CD4-positive, alpha-beta T cell (primary cell): ENCODE measurements around the gene FSHR. TPM values are rescaled to one million over a fixed set of nuclear protein-coding genes. Genes with fewer than 3 reads are reported as not detected.

Experiments used
- ATAC-seq: fragments of 200-7000 bp; cut with Tn5 transposase; one replicate; pipeline ENCODE4 v1.10.0; 2022; ENCODE audit warnings: mild to moderate bottlenecking; ENCODE audit not compliant: poor library complexity
- CTCF ChIA-PET: fragments of 350-600 bp; sonication (Branson Sonifier 250); formaldehyde crosslinking; loops from one replicate; lab custom pipeline; 2021; ENCODE audit warnings: antibody characterized with exemption, inconsistent platforms; lab: Charles Lee
- POLR2A ChIA-PET: fragments of 350-600 bp; sonication (Branson Sonifier 250); formaldehyde crosslinking; loops from one replicate; lab custom pipeline; 2021; ENCODE audit warnings: antibody characterized with exemption, inconsistent platforms; lab: Charles Lee
- DNase-seq, 14 experiments: peaks; one replicate each; pipeline ENCODE4 v3.0.0-alpha.2; 2013 to 2020; ENCODE audit warnings: mixed read lengths in 2 of 14
- H3K27ac ChIP-seq, 2 donors: one replicate each; pipeline versions ENCODE4 v1.5.1 to v1.7.0; 2013; ENCODE audit warnings: low read length in 2 of 2, low read depth in 1 of 2, mild to moderate bottlenecking in 1 of 2
- H3K27me3 ChIP-seq, 2 experiments: 1 replicate in 1 of 2; 2 replicates in 1 of 2; pipeline versions ENCODE4 v1.6.1 to v1.7.0; 2013; ENCODE audit warnings: low read length in 2 of 2, control low read depth in 1 of 2, mild to moderate bottlenecking in 1 of 2, moderate library complexity in 1 of 2; ENCODE audit not compliant: insufficient read depth in 2 of 2, control insufficient read depth in 1 of 2
- H3K36me3 ChIP-seq: one replicate; pipeline ENCODE4 v1.6.1; 2013; ENCODE audit warnings: low read length, control low read depth; ENCODE audit not compliant: insufficient read depth
- H3K4me1 ChIP-seq: one replicate; pipeline ENCODE4 v1.6.1; 2013; ENCODE audit warnings: low read length, control low read depth; ENCODE audit not compliant: insufficient read depth
- H3K4me3 ChIP-seq: one replicate; pipeline ENCODE4 v1.5.1; 2013; ENCODE audit warnings: mild to moderate bottlenecking, low read length, moderate library complexity
- H3K9me3 ChIP-seq, 2 experiments: 1 replicate in 1 of 2; 2 replicates in 1 of 2; pipeline versions ENCODE4 v1.6.1 to v1.7.0; 2013; ENCODE audit warnings: low read length in 2 of 2, mild to moderate bottlenecking in 2 of 2, control low read depth in 1 of 2, moderate library complexity in 1 of 2; ENCODE audit not compliant: control insufficient read depth in 1 of 2, insufficient read depth in 1 of 2
- H3K27ac Mint-ChIP-seq: one replicate; pipeline ENCODE4 v1.8.0; 2020; ENCODE audit warnings: mixed read lengths
- H3K27me3 Mint-ChIP-seq: one replicate; pipeline ENCODE4 v1.8.0; 2021; ENCODE audit warnings: mixed read lengths
- H3K36me3 Mint-ChIP-seq: one replicate; pipeline ENCODE4 v1.8.0; 2021; ENCODE audit warnings: low read depth, mixed read lengths
- H3K4me1 Mint-ChIP-seq: one replicate; pipeline ENCODE4 v1.8.0; 2021; ENCODE audit warnings: low read depth, mixed read lengths
- H3K4me3 Mint-ChIP-seq: one replicate; pipeline ENCODE4 v1.8.0; 2020; ENCODE audit warnings: mild to moderate bottlenecking, mixed read lengths
- H3K9me3 Mint-ChIP-seq: one replicate; pipeline ENCODE4 v1.8.0; 2020; ENCODE audit warnings: mixed read lengths
- intact Hi-C, 2 experiments: fragments of 100-400 bp; cut with DNase I in 1 of 2; cut with micrococcal nuclease in 1 of 2; formaldehyde crosslinking; loops; one replicate each; pipeline versions ENCODE4 v1.15.1 to v1.9.0; 2023 to 2025; cut with DNase I, micrococcal nuclease
- microRNA-seq: library from miRNA; unstranded; fragments of <30 nt; microRNA quantifications from one replicate; pipeline ENCODE4 v1.2.0, GENCODE V29; 2021; ENCODE audit warnings: borderline microRNAs expressed, borderline replicate concordance
- total RNA-seq, 174 experiments: library from RNA in 2 of 174; stranded (reverse) in 2 of 174; gene quantifications; one replicate each; pipeline ENCODE4 v1.2.3 and lab custom pipeline; 2021 to 2026
- TF ChIP-seq, protein P1 (sequence below): fragments of 200-600 bp; IDR thresholded peaks from one replicate; pipeline ENCODE4 v1.8.0; 2022; ENCODE audit warnings: antibody characterized with exemption, mild to moderate bottlenecking

FSHR gene
- total RNA-seq, 2 experiments from 2014 or later, result not detected

DNA sequence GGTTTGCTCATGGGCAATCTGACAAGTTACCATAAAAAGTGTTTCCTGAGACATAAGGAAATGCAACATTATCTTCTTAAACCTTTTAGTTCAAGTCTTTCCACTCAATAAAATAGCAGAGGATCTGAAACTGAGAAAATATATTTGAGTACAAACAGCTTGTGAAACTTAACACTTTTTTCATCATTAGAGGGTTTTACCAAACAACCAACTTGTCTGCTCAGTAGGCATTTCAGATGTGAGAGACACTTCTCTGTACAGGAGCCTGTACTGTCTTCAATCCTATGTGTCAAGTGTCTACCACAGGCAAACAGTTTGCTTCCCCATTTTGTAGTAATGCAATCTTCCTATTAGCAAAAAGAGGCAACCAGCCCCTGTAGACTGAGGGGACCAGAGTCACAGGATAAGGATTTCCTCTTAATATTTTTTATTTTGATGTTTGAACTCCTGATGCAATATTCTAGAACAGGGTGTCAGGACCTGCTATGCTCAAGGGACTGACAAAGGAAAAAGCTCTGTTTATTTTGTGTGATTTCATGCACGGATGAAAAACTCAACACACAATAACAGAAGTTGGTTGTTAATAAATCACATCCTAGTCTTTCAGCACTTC, 239.7 kb downstream of the FSHR start:
- H3K9me3 Mint-ChIP-seq, result peaks cover 4% of the 10 kb centered on the region
- Histone ChIP-seq H3K36me3 (no peaks in the 10 kb centered on the region), H3K4me3 (no peak overlapping the region), H3K27me3 (no peaks in the 10 kb centered on the region), H3K9me3 (peaks cover 0 to 7% of the 10 kb centered on the region in 2 experiments), H3K4me1 (no peaks in the 10 kb centered on the region), H3K27ac (no peak overlapping the region)
- POLR2A ChIA-PET, result no interaction called here
- no peaks in the 10 kb centered on the region for H3K36me3 Mint-ChIP-seq
- TF ChIP-seq, protein P1, sequence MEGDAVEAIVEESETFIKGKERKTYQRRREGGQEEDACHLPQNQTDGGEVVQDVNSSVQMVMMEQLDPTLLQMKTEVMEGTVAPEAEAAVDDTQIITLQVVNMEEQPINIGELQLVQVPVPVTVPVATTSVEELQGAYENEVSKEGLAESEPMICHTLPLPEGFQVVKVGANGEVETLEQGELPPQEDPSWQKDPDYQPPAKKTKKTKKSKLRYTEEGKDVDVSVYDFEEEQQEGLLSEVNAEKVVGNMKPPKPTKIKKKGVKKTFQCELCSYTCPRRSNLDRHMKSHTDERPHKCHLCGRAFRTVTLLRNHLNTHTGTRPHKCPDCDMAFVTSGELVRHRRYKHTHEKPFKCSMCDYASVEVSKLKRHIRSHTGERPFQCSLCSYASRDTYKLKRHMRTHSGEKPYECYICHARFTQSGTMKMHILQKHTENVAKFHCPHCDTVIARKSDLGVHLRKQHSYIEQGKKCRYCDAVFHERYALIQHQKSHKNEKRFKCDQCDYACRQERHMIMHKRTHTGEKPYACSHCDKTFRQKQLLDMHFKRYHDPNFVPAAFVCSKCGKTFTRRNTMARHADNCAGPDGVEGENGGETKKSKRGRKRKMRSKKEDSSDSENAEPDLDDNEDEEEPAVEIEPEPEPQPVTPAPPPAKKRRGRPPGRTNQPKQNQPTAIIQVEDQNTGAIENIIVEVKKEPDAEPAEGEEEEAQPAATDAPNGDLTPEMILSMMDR, result no peak
- CTCF ChIA-PET, result no interaction called here
- no peak overlapping the region for H3K4me3 Mint-ChIP-seq
- DNase-seq (no peak), ATAC-seq (no peak)
- intact Hi-C loops, result no loop called here
- H3K27ac Mint-ChIP-seq, result no peak overlapping the region
- H3K4me1 Mint-ChIP-seq, result no peaks in the 10 kb centered on the region
- H3K27me3 Mint-ChIP-seq, result no peaks in the 10 kb centered on the region

Small RNA genes within 50 kb of the gene (microRNA-seq; reads per million reads assigned to microRNA genes)
- gene MIR548BA, result not detected
